Neural crest cell (in vitro differentiated cells): Measurements from ENCODE around the gene SIM1. TPM values are rescaled to one million over a fixed set of nuclear protein-coding genes. Genes with fewer than 3 reads are reported as not detected.

Experiments
- DNase-seq: peaks from one replicate; pipeline ENCODE4 v3.0.0; 2021; ENCODE audit warnings: low read depth, mixed read lengths, low spot score
- H3K27ac Mint-ChIP-seq: one replicate; pipeline ENCODE4 v1.8.0; 2021; ENCODE audit warnings: mild to moderate bottlenecking, mixed read lengths; ENCODE audit not compliant: unreplicated experiment
- H3K27me3 Mint-ChIP-seq: 2 replicates; pipeline ENCODE4 v1.8.0; 2021; ENCODE audit warnings: low read depth, mild to moderate bottlenecking, mixed read lengths
- H3K36me3 Mint-ChIP-seq: 2 replicates; pipeline ENCODE4 v1.8.0; 2021; ENCODE audit warnings: low read depth, mild to moderate bottlenecking, mixed read lengths
- H3K4me1 Mint-ChIP-seq: 2 replicates; pipeline ENCODE4 v1.8.0; 2021; ENCODE audit warnings: mixed read lengths
- H3K4me3 Mint-ChIP-seq: one replicate; pipeline ENCODE4 v1.8.0; 2021; ENCODE audit warnings: mild to moderate bottlenecking, mixed read lengths
- H3K9me3 Mint-ChIP-seq: 2 replicates; pipeline ENCODE4 v1.8.0; 2021; ENCODE audit warnings: mixed read lengths
- CTCF ChIP-seq: fragments of 200-600 bp; sonication (generic); conservative IDR thresholded peaks from 2 replicates; pipeline ENCODE4 v1.5.0; 2021; ENCODE audit warnings: antibody characterized with exemption, mild to moderate bottlenecking
- total RNA-seq: library from RNA; stranded (reverse); gene quantifications from 2 replicates; pipeline ENCODE4 v1.2.1, GENCODE V29; 2021

SIM1 gene
- total RNA-seq, 1 donor from 2014 or later: 0.58 TPM

DNA sequence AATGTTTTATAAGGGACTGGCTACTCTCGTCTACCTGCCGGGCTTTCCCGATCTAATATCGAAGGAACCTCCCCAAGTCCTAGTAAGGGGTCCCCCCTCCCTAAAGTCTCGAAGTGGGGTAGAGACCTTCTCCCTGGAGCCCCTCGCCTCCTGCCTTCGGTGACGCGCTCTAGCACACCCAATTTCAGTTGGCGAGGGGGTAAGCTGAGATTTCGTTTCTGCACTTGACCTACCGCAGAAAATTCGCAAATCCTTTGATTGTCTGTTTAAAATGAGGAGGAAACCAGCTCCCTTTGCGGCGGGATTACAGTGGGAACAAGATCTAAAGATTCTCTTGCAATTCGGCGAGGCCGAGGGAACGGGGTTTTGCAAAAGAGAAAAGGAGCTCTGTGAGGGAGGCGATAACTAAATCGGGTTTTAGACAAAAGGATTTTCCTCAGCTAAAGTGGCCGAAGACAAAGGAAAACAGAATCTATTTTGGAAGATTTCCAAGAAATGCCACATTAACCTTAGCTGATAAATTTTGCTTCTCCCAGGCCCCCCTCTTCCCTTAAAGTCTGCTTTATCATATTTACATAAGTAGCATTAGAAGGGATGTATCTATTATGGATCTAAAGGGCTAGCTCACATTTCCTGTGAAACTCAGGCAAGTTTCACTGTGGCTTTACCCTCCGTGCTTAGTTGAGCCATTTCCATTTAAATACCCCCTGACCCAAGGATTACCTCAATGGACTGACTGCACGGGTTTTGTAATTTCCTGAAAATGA, 8.4 kb downstream of the SIM1 start:
- Mint-ChIP-seq H3K36me3 (no peaks in the 10 kb centered on the region), H3K27ac (no peak overlapping the region), H3K4me1 (peaks cover 9% of the 10 kb centered on the region), H3K4me3 (peak overlapping the region; percentile 31), H3K27me3 (no peaks in the 10 kb centered on the region), H3K9me3 (no peaks in the 10 kb centered on the region)
- TF ChIP-seq CTCF: no peak
- DNase-seq: no peak

- H3K4me1 Mint-ChIP-seq: peaks cover 9% of the 10 kb centered on the region
- DNase-seq: no peak
- H3K27me3 Mint-ChIP-seq: no peaks in the 10 kb centered on the region
Measured at GRCh38 chr6:100455230-100456124, 9.2 kb downstream of the SIM1 start.

DNA sequence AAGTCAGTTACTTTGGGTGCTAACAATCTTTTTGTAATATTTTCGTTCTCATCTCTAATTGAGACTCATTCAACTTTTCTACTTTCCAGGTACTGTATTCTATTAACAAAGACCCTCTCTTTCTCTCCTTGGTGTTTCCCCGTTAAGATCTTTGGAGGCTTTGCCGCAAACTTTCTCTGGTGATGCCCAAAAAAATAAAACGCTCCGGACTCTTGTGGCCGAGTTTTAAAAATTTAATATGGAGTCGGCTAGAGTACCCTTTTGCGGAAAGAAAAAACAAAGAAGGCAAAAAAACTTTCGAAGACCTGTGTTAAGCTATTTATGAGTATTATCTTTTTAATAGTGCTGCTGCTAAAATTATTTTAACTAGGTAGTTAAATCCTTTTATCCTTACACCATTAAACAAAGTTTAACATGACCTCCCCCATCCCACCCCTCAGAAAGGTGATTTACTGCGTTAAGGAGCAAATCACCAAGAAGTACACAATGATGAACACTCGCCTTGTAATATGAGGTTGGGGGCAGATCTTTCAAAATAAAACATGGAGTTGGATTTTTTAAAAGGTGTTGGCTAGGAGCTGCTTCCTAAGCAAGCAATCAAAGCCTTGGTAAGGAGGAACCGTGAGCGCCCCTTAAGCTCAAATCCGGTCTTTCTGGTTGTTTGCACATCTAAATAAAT, 10.0 kb downstream of the SIM1 start:
- H3K4me3 Mint-ChIP-seq: no peak overlapping the region
- H3K9me3 Mint-ChIP-seq: no peaks in the 10 kb centered on the region
- H3K27ac Mint-ChIP-seq: no peak overlapping the region
- no peaks in the 10 kb centered on the region for H3K27me3 Mint-ChIP-seq
- peaks cover 9% of the 10 kb centered on the region for H3K4me1 Mint-ChIP-seq
- TF ChIP-seq CTCF: no peak
- H3K36me3 Mint-ChIP-seq: no peaks in the 10 kb centered on the region
- no peak for DNase-seq

More at GRCh38 chr6:100455230-100456124, 9.2 kb downstream of the SIM1 start:
- Mint-ChIP-seq H3K9me3 (no peaks in the 10 kb centered on the region), H3K27ac (no peak overlapping the region), H3K4me3 (no peak overlapping the region), H3K36me3 (no peaks in the 10 kb centered on the region)
- TF ChIP-seq CTCF: no peak

- no peak overlapping the region for H3K4me3 Mint-ChIP-seq
- no peak for TF ChIP-seq CTCF
- H3K27ac Mint-ChIP-seq: no peak overlapping the region
- peaks cover 9% of the 10 kb centered on the region for H3K4me1 Mint-ChIP-seq
- H3K36me3 Mint-ChIP-seq: no peaks in the 10 kb centered on the region
- no peak for DNase-seq
- H3K9me3 Mint-ChIP-seq: no peaks in the 10 kb centered on the region
- H3K27me3 Mint-ChIP-seq: no peaks in the 10 kb centered on the region
Measured at GRCh38 chr6:100453701-100454521, 10.8 kb downstream of the SIM1 start.

GRCh38 chr6:100452998-100453397, 11.7 kb downstream of the SIM1 start:
- H3K27me3 Mint-ChIP-seq: no peaks in the 10 kb centered on the region
- H3K36me3 Mint-ChIP-seq: no peaks in the 10 kb centered on the region
- H3K4me3 Mint-ChIP-seq: no peak overlapping the region
- H3K27ac Mint-ChIP-seq: no peak overlapping the region
- H3K9me3 Mint-ChIP-seq: no peaks in the 10 kb centered on the region
- no peak for TF ChIP-seq CTCF
- H3K4me1 Mint-ChIP-seq: peaks cover 8% of the 10 kb centered on the region
- DNase-seq: no peak
